Motor neuron (in vitro differentiated cells): ENCODE measurements around the gene SPARC. TPM values are rescaled to one million over a fixed set of nuclear protein-coding genes. Genes with fewer than 3 reads are reported as not detected.

Source experiments
- ATAC-seq, 8 experiments: fragments of 200-7000 bp; cut with Tn5 transposase; replicated peaks in 6 of 8; 2 replicates each; pipeline ENCODE4 v1.8.0; 2021; ENCODE audit warnings: mild to moderate bottlenecking in 8 of 8, moderate library complexity in 8 of 8
- H3K27ac ChIP-seq, 2 donors: fragments of 250-450 bp; sonication (Bioruptor Pico); 2 replicates each; pipeline ENCODE4 v1.9.0; 2021; ENCODE audit warnings: antibody characterized with exemption in 2 of 2, mild to moderate bottlenecking in 2 of 2, moderate library complexity in 1 of 2
- H3K4me1 ChIP-seq, 2 donors: fragments of 250-450 bp; sonication (Bioruptor Pico); replicated peaks in 1 of 2; 2 replicates each; pipeline ENCODE4 v1.6.1; 2021; ENCODE audit warnings: antibody characterized with exemption in 2 of 2, mild to moderate bottlenecking in 2 of 2, moderate library complexity in 1 of 2
- H3K4me3 ChIP-seq, 5 donors: fragments of 250-450 bp; sonication (Bioruptor Pico); 2 replicates each; pipeline ENCODE4 v1.9.0; 2021; ENCODE audit warnings: antibody characterized with exemption in 5 of 5, mild to moderate bottlenecking in 5 of 5, moderate library complexity in 4 of 5
- WGBS, 10 experiments: fragments of 450-650 bp; shearing (Covaris generic); methylation state at CpG; one replicate each; pipeline ENCODE4 v1.0.0; 2022; 5-methylcytosine and 5-hydroxymethylcytosine counted together
- in situ Hi-C, 9 experiments: fragments of 400-800 bp; cut with MboI; loops; one replicate each; pipeline ENCODE4 v1.15.0; 2021; ENCODE audit warnings: low sequenced_read_pairs in 9 of 9, low pct_unique_long_range_greater_than_20kb in 2 of 9; ENCODE audit not compliant: unreplicated experiment in 9 of 9
- total RNA-seq, 8 experiments: library from RNA; unstranded; fragments of 300-600 nt; gene quantifications; 2 replicates each; pipeline versions ENCODE4 v1.2.3 to v1.2.4, GENCODE V29; 2022

Gene SPARC
- total RNA-seq, 8 experiments from 2014 or later = 30.2 to 3,358 (median 206) TPM

GRCh38 chr5:151638619-151639018, 48.1 kb downstream of the SPARC start:
- H3K4me3 ChIP-seq = no peak overlapping the region
- WGBS, 10 experiments = 38 to 100% (median 79%) methylated on average over 1 to 4 of the region's 4 CpGs; no CpG with 5 or more reads in 2 of the 10 experiments
- H3K27ac ChIP-seq = no peak overlapping the region
- ATAC-seq = no peak
- in situ Hi-C loops = loop anchor here in 1 of 9 experiments (25.0 kb wide), 1 partner anchor 201 kb away; the partner anchor contains the start of gene SLC36A1
- H3K4me1 ChIP-seq = no peaks in the 10 kb centered on the region

DNA sequence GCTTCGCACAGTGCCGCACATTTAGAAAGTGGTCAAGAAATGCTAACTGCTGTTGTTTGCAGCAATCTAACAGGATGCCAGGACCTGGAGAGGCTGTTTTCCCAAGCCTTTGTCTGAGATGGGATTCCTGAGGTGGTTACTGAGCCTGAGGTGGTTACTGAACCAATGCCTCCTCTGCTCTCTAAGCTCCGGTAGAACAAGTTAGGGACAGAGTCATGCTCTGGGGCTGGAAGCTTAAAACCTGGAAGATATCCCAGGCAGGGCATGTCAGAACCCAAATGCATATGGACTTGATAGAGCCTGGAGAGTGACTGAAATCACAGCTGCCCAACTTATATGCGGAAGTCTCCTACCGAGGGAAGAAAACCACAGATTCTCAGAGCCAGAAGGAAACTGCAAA, 49.0 kb downstream of the SPARC start:
- no peaks in the 10 kb centered on the region for H3K4me1 ChIP-seq
- H3K27ac ChIP-seq = no peak overlapping the region
- ATAC-seq = peak in 1 of 8 experiments; percentile 61
- WGBS, 10 experiments = 20 to 90% (median 77%) methylated on average over 1 to 5 of the region's 5 CpGs; no CpG with 5 or more reads in 4 of the 10 experiments
- H3K4me3 ChIP-seq = no peak overlapping the region
- in situ Hi-C loops = loop anchor here in 1 of 9 experiments (25.0 kb wide), 1 partner anchor 200 kb away; the partner anchor contains the start of gene SLC36A1

GRCh38 chr5:151633892-151634291, 52.8 kb downstream of the SPARC start:
- H3K4me3 ChIP-seq = no peak overlapping the region
- peak in 1 of 8 experiments; percentile 26 for ATAC-seq
- no peak overlapping the region for H3K27ac ChIP-seq
- no peaks in the 10 kb centered on the region for H3K4me1 ChIP-seq
- in situ Hi-C loops = loop anchor here in 1 of 9 experiments (25.0 kb wide), 1 partner anchor 197 kb away; the partner anchor contains the start of gene SLC36A1
- 0% methylated on average over 1 of the region's 1 CpG; no CpG with 5 or more reads in 9 of the 10 experiments for WGBS, 10 experiments

- Histone ChIP-seq H3K4me1 (no peaks in the 10 kb centered on the region), H3K27ac (no peak overlapping the region), H3K4me3 (no peak overlapping the region)
- no peak for ATAC-seq
- WGBS, 10 experiments = 38 to 90% (median 73%) methylated on average over 3 to 4 of the region's 8 CpGs; no CpG with 5 or more reads in 4 of the 10 experiments
- in situ Hi-C loops = loop anchor here in 1 of 9 experiments (25.0 kb wide), 1 partner anchor 196 kb away; the partner anchor contains the start of gene SLC36A1
These were observed 53.8 kb downstream of the SPARC start for GRCh38 chr5:151632941-151633340.

DNA sequence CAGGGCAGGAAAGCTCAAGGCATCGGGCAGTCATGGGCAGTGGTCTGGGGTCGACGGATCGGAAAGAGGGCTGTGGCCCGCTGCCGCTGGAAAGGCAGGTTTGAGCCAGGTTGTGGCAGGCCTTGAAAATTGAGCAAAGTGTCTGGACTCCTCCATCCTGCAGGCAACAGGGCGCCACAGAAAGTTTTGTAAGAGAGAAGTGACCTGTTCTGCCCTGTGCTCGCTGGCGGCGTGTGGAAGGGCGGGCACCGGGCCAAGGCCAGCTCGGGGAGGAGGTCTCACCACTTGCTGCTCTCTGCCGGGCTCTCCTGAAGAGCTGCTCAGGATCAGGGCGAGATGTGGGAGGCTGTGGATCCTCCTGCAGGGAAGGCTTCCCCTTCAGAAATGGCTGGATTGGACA, 54.2 kb downstream of the SPARC start:
- Histone ChIP-seq H3K4me1 (no peaks in the 10 kb centered on the region), H3K4me3 (no peak overlapping the region), H3K27ac (no peak overlapping the region)
- WGBS, 10 experiments = 66 to 100% (median 84%) methylated on average over 1 to 12 of the region's 15 CpGs; no CpG with 5 or more reads in 2 of the 10 experiments
- in situ Hi-C loops = loop anchor here in 1 of 9 experiments (25.0 kb wide), 1 partner anchor 195 kb away; the partner anchor contains the start of gene SLC36A1
- ATAC-seq = no peak

DNA sequence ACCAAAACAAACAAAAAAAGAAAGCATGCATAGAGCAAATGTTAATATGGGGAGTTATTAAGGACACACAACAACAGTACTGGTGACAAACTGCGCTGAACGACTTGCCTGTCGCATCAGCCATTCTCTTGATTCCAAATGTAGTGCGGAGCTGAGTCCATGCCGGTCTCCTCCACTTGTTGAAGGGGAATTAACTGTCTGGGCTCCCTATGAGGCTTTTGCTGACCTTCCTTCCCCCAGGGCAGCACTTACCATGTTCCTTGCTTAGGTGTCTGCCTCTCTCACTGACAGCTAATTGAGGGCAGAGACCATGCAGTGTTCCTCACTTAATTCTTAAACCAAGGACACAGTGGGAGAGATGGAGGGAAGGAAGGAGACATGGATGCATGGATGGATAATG, 54.8 kb downstream of the SPARC start:
- WGBS, 10 experiments = 67 to 100% (median 90%) methylated on average over 1 to 5 of the region's 5 CpGs; no CpG with 5 or more reads in 3 of the 10 experiments
- in situ Hi-C loops = loop anchor here in 1 of 9 experiments (25.0 kb wide), 1 partner anchor 195 kb away; the partner anchor contains the start of gene SLC36A1
- no peaks in the 10 kb centered on the region for H3K4me1 ChIP-seq
- ATAC-seq = no peak
- H3K4me3 ChIP-seq = no peak overlapping the region
- H3K27ac ChIP-seq = no peak overlapping the region

DNA sequence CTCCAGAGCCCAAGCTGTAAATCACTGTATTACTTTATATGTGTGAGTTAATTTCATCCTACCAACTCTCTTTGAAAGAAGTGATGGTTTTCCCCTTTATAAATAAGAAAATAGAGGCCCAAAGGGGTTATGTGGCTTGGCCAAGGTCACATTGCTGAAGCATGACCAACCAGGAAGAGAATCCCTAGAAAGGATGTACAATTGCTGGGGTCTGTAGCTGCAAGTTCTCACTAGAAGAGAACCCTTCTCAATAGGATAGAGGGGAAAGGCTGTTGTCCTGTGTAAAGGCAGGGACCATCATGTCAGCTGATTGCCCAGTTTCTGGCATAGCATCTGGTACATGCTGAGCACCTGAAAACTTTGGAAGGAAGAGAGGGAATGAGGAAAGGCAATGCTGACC, 56.6 kb downstream of the SPARC start:
- Histone ChIP-seq H3K27ac (no peak overlapping the region), H3K4me3 (no peak overlapping the region), H3K4me1 (no peaks in the 10 kb centered on the region)
- in situ Hi-C loops = loop anchor here in 1 of 9 experiments (25.0 kb wide), 1 partner anchor 193 kb away; the partner anchor contains the start of gene SLC36A1
- no peak for ATAC-seq

GRCh38 chr5:151628112-151628823, 58.4 kb downstream of the SPARC start:
- peak in 2 of 8 experiments; percentile 25 to 50 for ATAC-seq
- no peak overlapping the region for H3K27ac ChIP-seq
- no peaks in the 10 kb centered on the region for H3K4me1 ChIP-seq
- in situ Hi-C loops = loop anchor here in 1 of 9 experiments (25.0 kb wide), 1 partner anchor 191 kb away; the partner anchor contains the start of gene SLC36A1
- WGBS, 10 experiments = 5 to 100% (median 83%) methylated on average over 1 to 3 of the region's 7 CpGs; no CpG with 5 or more reads in 3 of the 10 experiments
- no peak overlapping the region for H3K4me3 ChIP-seq

- Histone ChIP-seq H3K4me3 (no peak overlapping the region), H3K27ac (no peak overlapping the region), H3K4me1 (no peaks in the 10 kb centered on the region)
- in situ Hi-C loops = loop anchor here in 1 of 9 experiments (25.0 kb wide), 1 partner anchor 190 kb away; the partner anchor contains the start of gene SLC36A1
- WGBS, 10 experiments = 13 to 100% (median 86%) methylated on average over 1 to 6 of the region's 6 CpGs; no CpG with 5 or more reads in 2 of the 10 experiments
- no peak for ATAC-seq
These were observed 59.1 kb downstream of the SPARC start for GRCh38 chr5:151627650-151628049.

DNA sequence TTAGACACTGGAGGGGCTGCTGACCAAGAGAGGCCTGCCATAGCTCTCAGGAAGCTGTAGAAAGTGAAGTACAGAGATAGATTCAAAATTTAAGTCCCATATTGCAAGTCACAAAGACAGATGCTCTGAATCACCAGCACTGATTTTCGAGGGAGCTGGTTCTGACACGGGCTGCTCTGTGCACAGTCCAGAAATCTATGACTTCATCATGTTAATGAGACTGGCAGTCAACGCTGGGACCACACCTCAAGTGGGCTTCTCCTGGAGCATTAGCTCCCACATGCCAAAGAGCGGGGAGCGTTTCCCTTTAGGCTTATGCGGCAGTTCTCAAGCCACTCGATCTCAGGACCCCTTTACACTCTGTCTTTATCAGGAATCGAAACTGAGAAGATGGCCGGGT, 61.4 kb downstream of the SPARC start:
- WGBS, 10 experiments = 0 to 100% (median 74%) methylated on average over 1 to 6 of the region's 9 CpGs; no CpG with 5 or more reads in 4 of the 10 experiments
- no peaks in the 10 kb centered on the region for H3K4me1 ChIP-seq
- H3K4me3 ChIP-seq = no peak overlapping the region
- in situ Hi-C loops = loop anchor here in 1 of 9 experiments (25.0 kb wide), 1 partner anchor 188 kb away; the partner anchor contains the start of gene SLC36A1
- peak in 3 of 8 experiments; percentile 54 to 74 (median 73) for ATAC-seq
- H3K27ac ChIP-seq = no peak overlapping the region

DNA sequence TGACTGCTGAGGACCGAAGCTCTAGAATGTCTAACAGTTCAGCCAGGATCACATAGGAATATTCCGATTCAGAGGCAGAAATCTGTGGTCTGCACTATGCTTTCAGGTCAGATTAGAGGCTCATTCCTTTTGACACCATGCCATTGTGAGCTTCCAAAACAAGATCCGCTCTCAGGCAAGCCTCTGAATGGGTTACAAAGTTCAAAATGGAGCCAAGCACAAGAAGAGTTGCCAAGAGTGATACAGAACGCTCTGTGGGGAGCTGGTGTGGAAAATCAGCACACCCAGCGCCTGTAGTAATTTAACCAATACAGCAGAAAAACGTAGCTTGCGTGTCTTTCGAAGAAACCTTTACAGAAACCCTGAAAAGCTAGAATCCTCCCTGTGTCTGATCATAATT, 62.2 kb downstream of the SPARC start:
- H3K4me1 ChIP-seq = no peaks in the 10 kb centered on the region

GRCh38 chr5:151622367-151623088, 64.2 kb downstream of the SPARC start:
- H3K4me1 ChIP-seq = no peaks in the 10 kb centered on the region
- in situ Hi-C loops = no loop called here
- H3K4me3 ChIP-seq = no peak overlapping the region
- WGBS, 10 experiments = 23 to 100% (median 73%) methylated on average over 2 to 9 of the region's 12 CpGs; no CpG with 5 or more reads in 4 of the 10 experiments
- no peak overlapping the region for H3K27ac ChIP-seq
- ATAC-seq = no peak

More for the DNA sequence above, 62.2 kb downstream of the SPARC start:
- H3K27ac ChIP-seq = no peak overlapping the region
- in situ Hi-C loops = no loop called here
- ATAC-seq = no peak
- WGBS, 10 experiments = 22 to 86% (median 73%) methylated on average over 4 to 8 of the region's 8 CpGs; no CpG with 5 or more reads in 3 of the 10 experiments
- no peak overlapping the region for H3K4me3 ChIP-seq
